ENCODE results near the gene TMEM200C. TPM values are rescaled to one million over a fixed set of nuclear protein-coding genes. Genes with fewer than 3 reads are reported as not detected.

The TMEM200C gene
- total and polyA plus RNA-seq, 2 donors (not counting 1 experiment from before 2014, with no cell fraction given): not detected

- TF ChIP-seq EZH2 (IDR thresholded peaks at IDR 0.05; ENCODE audit: borderline replicate concordance, insufficient read depth, low read depth, low read length, poor library complexity, severe bottlenecking): no peak
- no peak for TF ChIP-seq CTCF (IDR thresholded peaks at IDR 0.05)
- H2AFZ ChIP-seq (ENCODE audit: insufficient read depth, low read depth, low read length, poor library complexity, severe bottlenecking): no peak overlapping the region
Observed at GRCh38 chr18:5891184-5891853, 4.0 kb downstream of the TMEM200C start.

More at GRCh38 chr18:5891184-5891853, 4.0 kb downstream of the TMEM200C start:
- H3K9me3 ChIP-seq (ENCODE audit: control extremely low read depth in 1 of 3, control insufficient read depth in 2 of 3, insufficient read depth in 1 of 3, low read length in 2 of 3): peaks cover 0 to 10% (median 0%) of the 10 kb centered on the region in 3 donors
- H3K9me3 Mint-ChIP-seq (ENCODE audit: insufficient read depth): no peaks in the 10 kb centered on the region
- DNase-seq: no peak
- peaks cover 15% of the 10 kb centered on the region for H3K4me1 Mint-ChIP-seq
- WGBS (ENCODE audit: insufficient coverage): 19% methylated on average over 70 of the region's 70 CpGs
- ChIA-PET POLR2A (no interaction called here), CTCF (interaction anchor here (1.0 to 1.5 kb wide), 2 partner anchors 654 to 788 kb away, joined by 3 to 5 read pairs; no protein-coding TSS in a partner anchor)
- no peak overlapping the region for H3K4me3 ChIP-seq (ENCODE audit: control extremely low read depth in 1 of 5, extremely low read depth in 1 of 5, insufficient read depth in 1 of 5, low read depth in 2 of 5, low read length in 4 of 5)
- H3K27me3 ChIP-seq (replicated peaks in 1 of 4; ENCODE audit: control extremely low read depth in 1 of 4, control insufficient read depth in 3 of 4, insufficient read depth in 4 of 4, low read length in 3 of 4): peaks cover 0 to 54% (median 38%) of the 10 kb centered on the region in 4 experiments
- no peaks in the 10 kb centered on the region for H3K79me2 ChIP-seq (ENCODE audit: control insufficient read depth, insufficient read depth, low read length)
- peak overlapping the region; percentile 72 for H3K4me2 ChIP-seq (replicated peaks; ENCODE audit: low read depth, low read length, poor library complexity, severe bottlenecking)
- H3K27ac ChIP-seq (ENCODE audit: low read length in 2 of 2): no peak overlapping the region
- ATAC-seq (ENCODE audit: low read depth): no peak
- H3K4me1 ChIP-seq (ENCODE audit: control insufficient read depth in 2 of 2, insufficient read depth in 2 of 2, low read length in 2 of 2): peaks cover 6 to 23% of the 10 kb centered on the region in 2 donors
- no peaks in the 10 kb centered on the region for H3K36me3 ChIP-seq (replicated peaks in 1 of 2; ENCODE audit: control extremely low read depth in 1 of 2, control insufficient read depth in 1 of 2, extremely low read depth in 1 of 2, insufficient read depth in 2 of 2, low read length in 1 of 2)
- intact Hi-C loops (cut with micrococcal nuclease): no loop called here
- H4K20me1 ChIP-seq (ENCODE audit: control insufficient read depth, insufficient read depth, low read length, poor library complexity, severe bottlenecking): no peaks in the 10 kb centered on the region
- peak overlapping the region; percentile 54 for H3K4me3 Mint-ChIP-seq
- H3K9ac ChIP-seq (ENCODE audit: low read length): no peak overlapping the region
- H3K27ac Mint-ChIP-seq: no peak overlapping the region
- peaks cover 57% of the 10 kb centered on the region for H3K27me3 Mint-ChIP-seq
